Muscle of back (tissue), 11 donors: ENCODE results near the gene RBM6. TPM values are rescaled to one million over a fixed set of nuclear protein-coding genes. Genes with fewer than 3 reads are reported as not detected.
"Not testable (repeated sequence)": the region's sequence is repeated elsewhere in the genome, so short reads cannot be mapped to it uniquely, and the experiment has no call there.

Source experiments
- DNase-seq, 3 donors: peaks; one replicate each; pipeline versions ENCODE4 v3.0.0 to v3.0.0-alpha.2; 2013
- polyA plus RNA-seq, 10 donors: library from polyadenylated mRNA; unstranded; fragments of 120-200 nt; gene quantifications; one replicate each; pipeline ENCODE4 v1.2.1, GENCODE V29; 2013; ENCODE audit not compliant: insufficient read length in 10 of 10

The RBM6 gene
- polyA plus RNA-seq, 10 donors: 50.5 to 97.3 (median 67.6) TPM

DNA sequence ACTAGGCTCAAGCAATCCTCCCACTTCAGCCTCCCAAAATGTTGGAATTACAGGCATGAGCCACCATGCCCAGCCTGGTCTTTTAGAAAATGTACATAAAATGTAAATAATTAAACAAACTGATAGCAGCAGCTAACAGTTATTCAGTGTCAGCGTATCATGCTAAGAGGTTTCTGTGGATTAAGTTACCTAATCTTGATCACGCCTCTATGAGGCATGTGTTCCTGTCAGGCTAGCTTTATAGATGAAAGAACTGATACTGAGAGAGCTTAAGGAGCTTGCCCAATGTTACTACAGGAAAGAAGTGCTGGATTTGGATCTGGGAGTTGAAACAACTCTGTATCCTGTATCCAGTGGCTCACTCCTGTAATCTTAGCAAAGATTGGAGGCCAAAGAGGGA is 25.0 kb upstream of the RBM6 start:
- DNase-seq: no peak

DNA sequence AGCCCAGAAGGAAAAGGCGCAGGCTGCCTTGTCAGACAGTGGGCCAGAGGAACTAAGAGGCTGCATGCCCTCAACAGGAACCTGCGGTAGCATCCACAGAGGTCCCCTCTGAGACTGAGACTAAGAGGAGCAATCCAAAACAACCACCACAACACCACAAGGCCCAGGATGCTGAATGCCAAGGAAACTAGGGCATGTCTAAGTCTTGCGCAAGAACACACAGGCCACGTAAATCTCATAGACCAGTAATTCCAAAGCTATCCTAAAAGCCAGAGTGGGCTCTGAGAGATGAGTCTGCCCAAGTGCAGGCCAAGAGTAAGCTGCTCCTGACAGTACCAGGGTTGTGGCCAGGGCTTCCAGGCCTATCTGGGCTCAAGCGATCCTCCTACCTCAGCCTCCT is 23.3 kb upstream of the RBM6 start:
- no peak for DNase-seq

DNA sequence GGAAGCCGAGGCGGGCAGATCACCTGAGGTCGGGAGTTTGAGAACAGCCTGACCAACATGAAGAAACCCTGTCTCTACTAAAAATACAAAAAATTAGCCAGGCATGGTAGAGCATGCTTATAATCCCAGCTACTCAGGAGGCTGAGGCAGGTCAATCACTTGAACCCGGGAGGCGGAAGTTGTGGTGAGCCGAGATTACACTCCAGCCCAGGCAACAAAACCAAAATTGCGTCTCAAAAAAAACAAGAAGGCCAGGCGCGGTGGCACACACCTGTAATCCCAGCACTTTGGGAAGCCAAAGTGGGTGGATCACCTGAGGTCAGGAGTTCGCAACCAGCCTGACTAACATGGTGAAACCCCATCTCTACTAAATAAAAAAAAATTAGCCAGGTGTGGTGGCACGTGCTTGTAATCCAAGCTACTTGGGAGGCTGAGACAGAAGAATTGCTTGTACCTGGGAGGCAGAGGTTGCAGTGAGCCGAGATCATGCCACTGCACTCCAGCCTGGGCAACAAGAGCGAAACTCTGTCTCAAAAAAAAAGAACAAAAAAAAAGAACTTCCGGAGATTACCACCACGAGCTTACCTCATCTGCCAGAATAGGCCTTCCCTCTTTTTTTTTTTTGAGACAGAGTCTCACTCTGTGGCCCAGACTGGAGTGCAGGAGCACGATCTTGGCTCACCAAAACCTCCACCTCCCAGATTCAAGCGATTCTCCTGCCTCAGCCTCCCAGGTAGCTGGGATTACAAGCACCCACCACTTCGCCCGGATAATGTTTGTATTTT is 22.0 kb upstream of the RBM6 start:
- DNase-seq: not testable (repeated sequence)

DNA sequence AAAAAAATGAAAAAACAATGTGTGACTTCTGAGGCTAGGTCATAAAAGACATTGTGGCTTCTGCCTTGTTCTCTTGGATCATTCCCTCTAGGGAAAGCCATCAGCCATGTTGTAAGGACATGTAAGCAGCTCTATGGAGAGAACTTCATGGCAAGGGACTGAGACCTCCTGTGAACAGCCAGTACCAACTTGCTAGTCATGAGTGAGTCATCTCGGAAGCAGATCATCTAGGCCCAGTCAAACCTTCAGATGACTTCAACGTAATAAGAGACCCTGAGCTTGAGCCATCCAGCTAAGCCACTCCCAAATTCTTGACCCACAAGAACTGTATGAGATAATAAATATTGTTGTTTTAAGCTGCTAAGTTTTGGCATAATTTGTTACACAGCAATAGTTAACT is 15.3 kb upstream of the RBM6 start:
- DNase-seq: peak in 1 of 3 donors; percentile 18

DNA sequence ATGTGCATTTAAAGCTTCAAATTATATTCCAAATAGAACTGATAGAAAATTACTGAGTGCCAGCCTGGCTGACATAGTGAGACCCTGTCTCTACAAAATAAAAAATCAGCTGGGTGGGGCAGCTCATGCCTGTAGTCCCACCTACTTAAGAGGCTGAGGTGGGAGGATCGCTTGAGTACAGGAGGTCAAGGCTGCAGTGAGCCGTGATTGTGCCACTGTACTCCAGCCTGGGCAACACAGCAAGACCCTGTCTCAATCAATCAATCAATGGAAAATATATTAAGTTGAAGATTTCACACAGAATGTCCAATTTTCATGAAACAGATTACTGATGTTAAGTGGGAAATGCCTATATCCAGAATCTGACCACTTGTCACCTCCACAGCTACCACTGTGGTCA is 14.5 kb upstream of the RBM6 start:
- DNase-seq: no peak

DNA sequence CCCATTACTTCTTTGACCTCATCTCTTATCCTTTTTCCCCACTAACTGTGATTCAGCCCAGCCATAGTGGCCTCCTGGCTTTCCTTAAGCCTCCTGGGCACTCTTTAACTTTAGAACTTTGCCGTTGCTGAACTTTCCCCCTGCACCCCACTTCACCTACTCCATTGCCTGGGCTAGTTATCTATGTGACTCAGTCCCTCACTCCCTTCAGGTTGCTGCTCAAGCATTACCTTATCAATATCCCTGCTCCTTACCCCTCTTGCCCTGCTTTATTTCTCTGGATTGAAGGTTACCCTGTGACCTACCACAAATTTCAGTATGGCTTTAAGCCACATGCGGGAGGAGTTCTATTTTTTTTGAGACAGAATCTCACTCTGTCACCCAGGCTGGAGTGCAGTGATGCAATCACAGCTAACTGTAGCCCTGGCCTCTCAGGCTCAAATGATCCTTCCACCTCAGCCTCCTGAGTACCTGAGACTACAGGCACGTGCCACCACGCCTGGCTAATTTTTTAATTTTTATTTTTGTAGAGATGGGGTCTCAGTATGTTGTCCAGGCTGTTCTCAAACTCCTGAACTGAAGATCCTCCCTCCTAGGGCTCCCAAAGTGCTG is 13.7 kb upstream of the RBM6 start:
- DNase-seq: no peak

DNA sequence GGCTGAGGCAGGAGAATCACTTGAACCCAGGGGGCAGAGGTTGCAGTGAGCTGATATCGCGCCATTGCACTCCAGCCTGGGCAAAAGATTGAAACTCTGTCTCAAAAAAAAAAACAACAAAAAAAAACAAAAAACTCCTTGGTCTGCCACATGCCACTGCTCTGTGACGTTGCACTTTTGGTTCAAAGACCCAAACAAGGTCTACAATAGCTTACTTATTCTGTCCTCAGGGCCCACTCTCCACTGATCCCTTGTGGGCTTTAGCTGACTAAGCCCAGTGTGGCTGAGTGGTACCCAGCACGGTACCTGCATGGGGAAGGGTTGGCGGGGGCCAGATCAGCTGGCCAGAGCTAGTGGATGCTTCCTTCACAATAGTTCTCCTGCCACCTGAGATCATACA is 12.2 kb upstream of the RBM6 start:
- no peak for DNase-seq

DNA sequence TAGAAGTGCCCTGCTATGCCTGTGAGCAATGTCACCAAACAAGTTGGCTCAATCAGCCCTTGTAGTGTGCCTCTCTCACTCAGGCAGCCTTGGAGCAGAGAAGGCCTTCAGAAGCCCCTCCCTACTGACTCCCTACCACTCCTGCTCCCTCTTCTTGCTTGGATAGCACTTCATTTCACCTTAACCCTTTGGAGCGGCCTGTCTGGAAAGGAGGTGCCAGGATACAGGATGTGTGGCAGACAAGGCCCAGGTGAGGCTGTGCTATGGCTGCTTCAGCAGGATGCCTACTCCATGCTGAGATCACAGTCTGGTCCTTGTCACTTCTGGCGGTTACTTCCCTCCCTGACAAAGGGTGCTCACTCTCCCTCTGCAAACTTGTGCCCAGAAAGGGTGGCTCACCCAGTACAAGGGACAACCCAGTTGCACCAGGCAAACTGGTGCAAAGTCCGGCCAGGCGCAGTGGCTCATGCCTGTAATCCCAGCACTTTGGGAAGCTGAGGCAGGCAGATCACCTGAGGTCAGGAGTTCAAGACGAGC is 11.4 kb upstream of the RBM6 start:
- DNase-seq: no peak

DNA sequence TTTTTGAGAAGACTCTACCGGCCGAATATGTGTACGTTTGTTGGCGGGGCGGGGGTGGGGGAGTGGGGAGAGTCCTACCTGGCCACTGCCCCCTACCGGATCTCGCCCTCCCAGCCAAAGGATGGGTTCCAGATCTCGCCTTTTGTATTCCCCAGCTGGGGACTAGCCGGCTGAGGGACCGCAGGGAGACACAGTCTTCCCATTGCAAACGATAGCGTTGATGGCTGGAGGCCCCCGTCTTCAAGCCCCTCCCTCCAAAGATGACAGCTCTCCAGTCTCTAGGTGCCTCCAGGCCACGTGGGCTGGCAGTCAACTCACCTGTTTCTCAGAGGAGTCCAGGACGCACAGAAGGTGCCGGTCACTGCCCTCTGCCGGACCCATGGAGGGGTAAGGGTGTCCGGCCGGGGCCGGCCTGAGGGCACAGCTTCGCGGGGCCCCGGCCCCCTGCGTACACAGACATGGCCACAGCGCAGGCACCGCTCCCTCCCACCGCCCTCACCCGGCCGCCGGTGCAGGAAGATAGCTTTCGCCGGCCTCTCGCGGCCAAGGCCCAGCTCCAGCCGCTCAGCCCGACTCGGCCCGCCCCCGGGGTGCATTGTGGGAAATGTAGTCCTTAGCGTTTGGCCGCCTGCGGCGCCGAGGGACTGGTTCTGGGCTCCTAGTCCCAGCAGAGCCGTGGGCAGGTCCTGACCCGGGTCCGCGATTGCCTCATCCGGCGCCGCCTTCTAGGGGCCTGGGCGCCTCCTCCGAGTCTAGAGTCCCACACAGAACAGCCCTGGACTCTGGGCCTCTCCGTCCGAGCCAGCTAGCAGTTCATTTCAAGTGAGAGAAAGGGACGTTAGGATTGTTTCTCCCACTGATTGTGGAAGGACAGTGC is 10.4 kb upstream of the RBM6 start, which contains the start of gene MON1A:
Gene MON1A (minus strand): TSS at position 521 of the 877 bp plus-strand sequence. CDS start 16,465 bp downstream, outside the sequence.
- peak; percentile 86 to 97 (median 91) for DNase-seq

DNA sequence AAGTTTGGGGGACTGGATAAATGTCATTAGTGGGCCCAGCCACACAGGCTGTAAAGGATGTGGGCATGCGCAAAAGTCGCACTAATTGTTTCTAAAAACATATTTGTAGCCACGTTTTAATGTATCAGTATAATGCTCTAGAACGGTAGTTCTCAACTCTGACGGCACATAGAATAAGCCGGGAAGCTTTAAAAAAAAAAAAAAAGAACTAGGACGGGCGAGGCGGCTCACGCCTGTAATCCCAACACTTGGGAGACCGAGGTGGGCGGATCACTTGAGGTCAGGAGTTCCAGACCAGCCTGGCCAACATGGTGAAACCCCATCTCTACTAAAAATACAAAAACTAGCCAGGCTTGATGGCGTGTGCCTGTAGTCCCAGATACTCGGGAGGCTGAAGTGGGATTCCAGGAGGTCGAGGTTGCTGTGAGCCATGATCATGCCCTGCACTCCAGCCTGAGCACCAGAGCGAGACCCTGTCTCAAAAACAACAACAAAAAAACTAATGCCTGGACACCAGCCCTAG is 9.7 kb upstream of the RBM6 start:
- DNase-seq: no peak

DNA sequence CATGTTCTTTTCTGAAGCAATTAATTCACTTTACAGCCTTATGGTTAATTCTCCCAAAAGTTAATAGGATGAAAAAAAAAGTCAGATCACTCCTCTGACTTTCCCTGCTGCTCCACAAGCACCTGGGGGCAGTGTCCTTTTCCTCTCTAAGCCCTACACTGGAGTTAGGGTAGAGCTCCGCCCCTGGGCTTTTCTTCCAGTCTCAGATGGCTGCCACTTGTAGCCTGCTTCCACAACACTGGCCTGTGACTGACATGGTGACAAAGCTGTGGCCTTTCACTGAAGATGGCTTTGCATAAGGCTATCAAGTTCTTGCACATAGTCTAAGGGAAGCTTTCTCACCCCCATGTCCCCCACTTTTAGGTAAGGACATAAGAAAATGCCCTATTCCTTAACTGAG is 9.0 kb upstream of the RBM6 start:
- no peak for DNase-seq

DNA sequence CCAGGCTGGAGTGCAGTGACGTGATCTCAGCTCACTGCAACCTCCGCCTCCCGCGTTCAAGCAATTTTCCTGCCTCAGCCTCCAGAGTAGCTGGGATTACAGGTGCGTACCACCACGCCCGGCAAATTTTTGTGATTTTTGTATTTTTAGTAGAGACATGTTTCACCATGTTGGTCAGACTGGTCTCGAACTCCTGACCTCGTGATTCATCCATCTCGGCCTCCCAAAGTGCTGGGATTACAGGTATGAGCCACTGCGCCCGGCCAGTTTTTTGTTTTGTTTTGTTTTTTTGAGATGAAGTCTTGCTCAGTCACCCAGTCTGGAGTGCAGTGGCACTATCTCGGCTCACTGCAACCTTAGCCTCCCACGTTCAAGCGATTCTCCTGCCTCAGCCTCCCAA is 7.7 kb upstream of the RBM6 start:
- DNase-seq: not testable (repeated sequence)

DNA sequence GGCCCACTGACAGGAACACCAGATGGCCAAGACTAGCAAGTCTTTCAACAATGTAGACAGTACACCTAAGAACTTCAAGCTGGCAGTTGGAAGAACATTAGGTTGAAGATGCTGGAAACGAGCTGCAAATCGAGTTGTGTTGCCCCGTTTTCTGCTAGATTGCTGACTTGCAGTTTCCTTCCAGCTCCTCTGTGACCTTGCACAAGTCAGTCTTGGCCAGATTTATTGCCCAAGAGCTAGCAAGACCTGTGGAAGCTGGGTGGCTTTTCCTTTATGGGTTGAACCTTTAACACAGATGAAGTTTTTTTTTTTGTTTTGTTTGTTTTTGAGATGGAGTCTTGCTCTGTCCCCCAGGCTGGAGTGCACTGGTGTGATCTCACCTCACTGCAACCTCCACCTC is 2.9 kb upstream of the RBM6 start:
- no peak for DNase-seq

DNA sequence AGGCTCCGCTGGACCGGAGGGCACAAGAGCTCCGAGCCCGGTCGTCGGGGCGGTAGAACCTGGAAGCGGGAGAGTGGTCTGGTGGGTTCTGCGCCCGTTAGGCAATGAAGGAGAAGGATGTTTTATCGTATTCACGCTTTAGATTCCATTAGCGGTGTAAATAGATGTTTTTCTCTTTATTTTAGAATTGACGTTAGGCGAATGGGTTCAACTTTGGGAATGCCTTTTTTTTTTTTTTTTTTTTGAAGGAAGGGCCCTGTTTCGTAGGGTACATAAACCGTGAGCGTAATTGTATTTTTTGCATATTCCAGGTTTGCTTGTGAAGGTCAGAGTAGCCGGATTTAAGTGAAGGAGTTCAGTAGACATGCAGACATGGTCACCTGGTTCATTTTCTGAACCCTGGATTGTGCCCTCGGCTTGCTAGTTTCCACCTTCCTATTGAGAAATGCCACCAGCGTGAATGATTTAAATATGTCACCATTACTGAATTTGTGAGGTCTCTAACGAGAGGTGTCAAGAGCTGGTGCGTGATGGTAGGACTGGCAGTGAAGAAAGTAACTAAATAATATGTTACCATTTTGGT is 808 bp downstream of the RBM6 start:
- no peak for DNase-seq

DNA sequence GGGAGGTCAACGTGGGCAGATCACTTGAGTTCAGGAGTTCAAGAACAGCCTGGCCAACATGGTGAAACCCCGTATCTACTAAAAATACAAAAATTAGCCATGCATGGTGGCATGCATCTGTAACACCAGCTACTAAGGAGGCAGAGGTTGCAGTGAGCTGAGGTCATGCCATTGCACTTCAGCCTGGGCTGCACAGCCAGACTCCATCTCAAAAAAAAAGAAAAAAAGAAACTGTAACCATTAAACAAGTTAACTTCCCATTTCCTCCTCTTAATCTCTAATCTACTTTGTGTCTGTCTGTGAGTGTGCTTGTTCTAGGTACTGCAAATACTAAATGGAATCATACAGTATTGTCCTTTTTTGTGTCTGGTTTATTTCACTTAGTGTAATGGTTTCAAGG is 2.7 kb downstream of the RBM6 start:
- no peak for DNase-seq

DNA sequence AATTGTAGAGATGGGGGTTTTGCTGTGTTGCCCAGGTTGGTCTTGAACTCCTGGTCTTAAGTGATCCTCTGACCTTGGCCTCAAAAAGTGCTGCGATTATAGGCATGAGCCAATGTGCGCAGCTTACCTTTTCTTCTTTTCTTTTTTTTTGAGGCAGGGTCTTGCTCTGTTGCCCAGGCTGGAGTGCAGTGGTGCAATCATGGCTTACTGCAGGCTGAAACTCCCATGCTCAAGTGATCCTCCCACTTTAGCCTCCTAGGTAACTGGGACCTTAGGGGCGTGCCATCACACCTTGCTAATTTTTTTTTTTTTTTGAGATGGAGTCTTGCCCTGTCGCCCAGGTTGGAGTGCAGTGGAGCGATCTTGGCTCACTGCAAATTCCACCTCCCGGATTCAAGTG is 13.0 kb downstream of the RBM6 start:
- no peak for DNase-seq

DNA sequence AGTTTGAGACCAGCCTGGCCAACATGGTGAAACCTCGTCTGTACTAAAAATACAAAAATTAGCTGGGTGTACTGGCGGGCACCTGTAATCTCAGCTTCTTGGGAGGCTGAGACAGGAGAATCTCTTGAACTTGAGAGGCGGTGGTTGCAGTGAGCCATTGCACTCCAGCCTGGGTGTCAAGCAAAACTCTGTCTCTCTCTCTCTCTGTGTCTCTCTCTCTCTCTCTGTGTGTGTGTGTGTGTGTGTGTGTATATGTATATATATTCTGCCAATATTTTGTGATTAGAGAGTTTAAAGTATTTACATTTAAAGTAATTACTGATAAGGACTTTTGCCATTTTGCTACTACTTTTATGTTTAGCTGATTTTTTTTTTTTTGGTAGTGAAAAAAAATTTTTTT is 15.7 kb downstream of the RBM6 start:
- no peak for DNase-seq

DNA sequence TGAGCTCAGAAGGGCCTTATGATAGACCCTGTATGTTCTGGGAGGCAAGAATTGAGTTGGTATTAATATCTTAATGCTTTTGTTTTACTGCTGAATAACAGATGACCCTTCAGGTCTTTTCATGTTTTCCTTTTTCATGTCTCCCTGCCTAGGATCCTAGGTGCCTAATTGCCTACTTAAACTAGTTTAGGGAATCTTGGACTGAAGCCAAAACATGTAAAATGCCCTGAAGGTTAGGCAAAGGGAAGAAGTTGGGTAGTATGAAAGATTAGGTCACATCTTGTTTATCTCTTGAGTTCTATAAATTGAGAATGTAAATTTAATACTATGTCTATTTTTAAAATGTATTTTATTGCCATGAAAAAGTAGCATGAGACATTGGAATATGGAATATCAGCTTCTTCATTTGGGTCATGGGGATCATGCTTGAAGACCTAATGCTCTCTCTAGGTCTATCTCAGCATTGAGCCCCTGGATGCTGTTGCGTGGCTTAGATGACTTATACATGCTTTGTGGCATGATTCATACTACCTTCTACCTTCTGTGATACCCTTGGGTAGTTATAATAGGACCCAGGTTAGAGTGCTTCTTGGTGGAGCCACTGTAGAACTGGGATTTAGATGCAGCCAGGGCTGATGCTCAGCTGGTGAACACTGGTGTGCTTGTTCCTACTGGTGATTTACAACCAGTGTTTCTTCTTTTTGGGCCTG is 26.4 kb downstream of the RBM6 start:
- DNase-seq: no peak

DNA sequence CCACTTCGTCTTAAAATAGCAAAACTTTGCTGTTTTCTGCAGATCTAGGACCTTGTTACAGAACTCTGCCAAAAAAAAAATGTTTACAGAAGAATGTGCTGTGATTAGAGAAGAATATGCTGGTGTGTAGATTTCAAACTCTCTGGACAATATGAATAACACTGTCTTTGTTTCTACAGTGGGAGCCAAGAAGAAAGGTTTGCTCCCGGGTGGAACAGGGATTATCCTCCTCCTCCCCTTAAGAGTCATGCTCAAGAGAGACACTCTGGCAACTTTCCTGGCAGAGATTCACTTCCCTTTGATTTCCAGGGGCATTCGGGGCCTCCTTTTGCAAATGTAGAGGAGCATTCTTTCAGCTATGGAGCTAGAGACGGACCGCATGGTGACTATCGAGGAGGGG is 27.3 kb downstream of the RBM6 start:
- peak in 1 of 3 donors; percentile 4 for DNase-seq

DNA sequence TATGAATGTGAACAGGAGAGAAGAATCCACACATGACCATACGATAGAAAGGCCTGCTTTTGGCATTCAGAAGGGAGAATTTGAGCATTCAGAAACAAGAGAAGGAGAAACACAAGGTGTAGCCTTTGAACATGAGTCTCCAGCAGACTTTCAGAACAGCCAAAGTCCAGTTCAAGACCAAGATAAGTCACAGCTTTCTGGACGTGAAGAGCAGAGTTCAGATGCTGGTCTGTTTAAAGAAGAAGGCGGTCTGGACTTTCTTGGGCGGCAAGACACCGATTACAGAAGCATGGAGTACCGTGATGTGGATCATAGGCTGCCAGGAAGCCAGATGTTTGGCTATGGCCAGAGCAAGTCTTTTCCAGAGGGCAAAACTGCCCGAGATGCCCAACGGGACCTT is 28.4 kb downstream of the RBM6 start:
- no peak for DNase-seq

DNA sequence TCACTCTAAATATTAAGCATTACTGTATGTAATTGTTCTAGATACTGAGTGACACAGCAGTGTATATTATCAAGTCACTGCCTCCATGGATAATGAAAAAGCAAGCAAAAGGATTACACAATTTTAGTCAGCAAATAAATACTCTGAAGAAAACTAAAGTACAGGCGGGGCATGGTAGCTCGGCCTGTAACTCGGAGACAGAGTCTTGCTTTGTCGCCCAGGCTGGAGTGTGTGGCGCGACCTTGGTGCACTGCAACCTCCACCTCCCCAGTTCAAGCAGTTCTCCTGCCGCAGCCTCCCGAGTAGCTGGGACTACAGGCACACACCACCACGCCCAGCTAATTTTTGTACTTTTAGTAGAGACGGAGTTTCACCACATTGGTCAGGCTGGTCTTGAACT is 32.7 kb downstream of the RBM6 start:
- DNase-seq: no peak
